GM23248 (cell line): ENCODE results near the gene SH3RF1. TPM values are rescaled to one million over a fixed set of nuclear protein-coding genes. Genes with fewer than 3 reads are reported as not detected.

Experiments
- DNase-seq: peaks from one replicate; pipeline ENCODE4 v3.0.0-alpha.2; 2015
- H2AFZ ChIP-seq: fragments of 200-600 bp; sonication (generic); 2 replicates; pipeline ENCODE4 v1.6.1; 2016; ENCODE audit warnings: antibody characterized with exemption
- H3F3A ChIP-seq: fragments of 200-600 bp; sonication (generic); 2 replicates; pipeline ENCODE4 v1.6.1; 2016; ENCODE audit warnings: mild to moderate bottlenecking, antibody characterized with exemption, mixed run types; ENCODE audit not compliant: insufficient read depth
- H3K27ac ChIP-seq: fragments of 200-600 bp; sonication (generic); 2 replicates; pipeline ENCODE4 v1.5.1; 2016; ENCODE audit warnings: mild to moderate bottlenecking
- H3K27me3 ChIP-seq: fragments of 200-600 bp; sonication (generic); replicated peaks from 2 replicates; pipeline ENCODE4 v1.6.1; 2016; ENCODE audit warnings: mild to moderate bottlenecking; ENCODE audit not compliant: insufficient read depth
- H3K36me3 ChIP-seq: fragments of 200-600 bp; sonication (generic); 2 replicates; pipeline ENCODE4 v1.6.1; 2016; ENCODE audit warnings: low read depth, mild to moderate bottlenecking
- H3K4me1 ChIP-seq: fragments of 200-600 bp; sonication (generic); 2 replicates; pipeline ENCODE4 v1.6.1; 2016; ENCODE audit warnings: mild to moderate bottlenecking; ENCODE audit not compliant: insufficient read depth
- H3K4me2 ChIP-seq: fragments of 200-600 bp; sonication (generic); one replicate; pipeline ENCODE4 v1.6.1; 2016; ENCODE audit warnings: mild to moderate bottlenecking; ENCODE audit not compliant: unreplicated experiment
- H3K4me3 ChIP-seq: fragments of 200-600 bp; sonication (generic); 2 replicates; pipeline ENCODE4 v1.5.1; 2016; ENCODE audit warnings: mild to moderate bottlenecking
- H3K79me2 ChIP-seq: fragments of 200-600 bp; sonication (generic); 2 replicates; pipeline ENCODE4 v1.6.1; 2016; ENCODE audit warnings: mild to moderate bottlenecking; ENCODE audit not compliant: insufficient read depth
- H3K9ac ChIP-seq: fragments of 200-600 bp; sonication (generic); 2 replicates; pipeline ENCODE4 v1.6.1; 2016; ENCODE audit warnings: mild to moderate bottlenecking
- H3K9me2 ChIP-seq: fragments of 200-600 bp; sonication (generic); 2 replicates; pipeline ENCODE4 v1.6.1; 2016; ENCODE audit warnings: mixed run types, mild to moderate bottlenecking, moderate library complexity; ENCODE audit not compliant: insufficient read depth
- H3K9me3 ChIP-seq: fragments of 200-600 bp; sonication (generic); one replicate; pipeline ENCODE4 v1.6.1; 2017; ENCODE audit warnings: low read depth
- H4K20me1 ChIP-seq: fragments of 200-600 bp; sonication (generic); 2 replicates; pipeline ENCODE4 v1.6.0; 2016; ENCODE audit not compliant: insufficient read depth
- EZH2 ChIP-seq: fragments of 200-600 bp; sonication (generic); IDR thresholded peaks from 2 replicates; pipeline ENCODE4 v1.6.1; 2018; ENCODE audit warnings: antibody characterized with exemption, mild to moderate bottlenecking; ENCODE audit not compliant: insufficient read depth, poor library complexity, severe bottlenecking
- EZH2phosphoT487 ChIP-seq: fragments of 200-600 bp; sonication (generic); IDR thresholded peaks from 2 replicates; pipeline ENCODE4 v1.6.1; 2018; ENCODE audit warnings: antibody characterized with exemption, moderate library complexity, mild to moderate bottlenecking, low read depth; ENCODE audit not compliant: insufficient read depth
- WGBS, 2 experiments: methylation state at CpG; one replicate each; pipeline ENCODE4 v1.1.6; 2015 to 2017; ENCODE audit warnings: low lambda C conversion rate in 2 of 2, low coverage in 1 of 2; ENCODE audit errors: missing lambda C conversion rate in 2 of 2; 5-methylcytosine and 5-hydroxymethylcytosine counted together
- in situ Hi-C: fragments of 300-500 bp; cut with MboI; formaldehyde crosslinking; loops from 2 replicates; pipeline ENCODE4 v1.15.0; 2020
- polyA plus RNA-seq: library from polyadenylated mRNA; unstranded; fragments of >200 nt; fragmentation: Nextera tagmentation; extraction: Ambion mirVana; gene quantifications from 2 replicates; pipeline ENCODE4 v1.2.1, GENCODE V29; 2016
- total RNA-seq: library from RNA; depleted of rRNA; stranded (reverse); fragments of >200 nt; shearing (Covaris generic); gene quantifications from 2 replicates; pipeline ENCODE4 v1.2.3, GENCODE V29; 2014; rRNA removed

SH3RF1 gene
- total RNA-seq (24.9 and 28.3 TPM in 2 replicates), polyA plus RNA-seq (53.8 and 55.5 TPM in 2 replicates)

- Histone ChIP-seq H3K9me2 (no peaks in the 10 kb centered on the region), H2AFZ (peak within 1 kb of the TSS; percentile 67), H3K4me3 (peak within 1 kb of the TSS; percentile 89), H3K9ac (peak within 1 kb of the TSS; percentile 92), H4K20me1 (peaks cover 2% of the 10 kb centered on the region), H3K27me3 (no peaks in the 10 kb centered on the region), H3K27ac (peak within 1 kb of the TSS; percentile 79), H3K9me3 (no peaks in the 10 kb centered on the region), H3K4me1 (peaks cover 35% of the 10 kb centered on the region), H3K4me2 (peak within 1 kb of the TSS; percentile 91), H3F3A (peaks cover 47% of the 10 kb centered on the region), H3K36me3 (0 out of 2 replicates have a peak, but pooled peaks cover 2% of the 10 kb centered on the region), H3K79me2 (peaks cover 46% of the 10 kb centered on the region)
- DNase-seq: peak; percentile 95
- WGBS, 2 experiments: 1% methylated on average over 50 to 62 of the region's 110 CpGs
- in situ Hi-C loops: loop anchor here (10.0 kb wide), 1 partner anchor 184 kb away; no protein-coding TSS in a partner anchor
- no peak for TF ChIP-seq EZH2phosphoT487
- TF ChIP-seq EZH2: no peak
Measured at GRCh38 chr4:169270810-169271691, at the start of gene SH3RF1. SH3RF1 (minus strand) TSS chr4:169270956; CDS start chr4:169269212, 1,744 bp downstream.

GRCh38 chr4:169315530-169316343 is 45.0 kb upstream of the SH3RF1 start:
- H3K4me2 ChIP-seq: peak overlapping the region; percentile 47
- 52% methylated on average over 5 of the region's 5 CpGs for WGBS, 2 experiments

GRCh38 chr4:169314906-169315305 is 44.1 kb upstream of the SH3RF1 start:
- H4K20me1 ChIP-seq: no peaks in the 10 kb centered on the region
- H3K79me2 ChIP-seq: no peaks in the 10 kb centered on the region
- DNase-seq: peak; percentile 58
- H3K4me2 ChIP-seq: peak overlapping the region; percentile 47
- H3K9me2 ChIP-seq: no peaks in the 10 kb centered on the region
- H3K4me1 ChIP-seq: peaks cover 19% of the 10 kb centered on the region
- no peak for TF ChIP-seq EZH2
- no peak for TF ChIP-seq EZH2phosphoT487
- 0 out of 2 replicates have a peak overlapping the region, but pooled peaks have one; percentile 13 for H3K4me3 ChIP-seq
- peaks cover 14% of the 10 kb centered on the region for H3F3A ChIP-seq
- no peak overlapping the region for H2AFZ ChIP-seq
- no peaks in the 10 kb centered on the region for H3K36me3 ChIP-seq
- H3K27me3 ChIP-seq: no peaks in the 10 kb centered on the region
- 5 to 8% methylated on average over 8 of the region's 8 CpGs for WGBS, 2 experiments
- in situ Hi-C loops: no loop called here
- H3K27ac ChIP-seq: no peak overlapping the region
- no peaks in the 10 kb centered on the region for H3K9me3 ChIP-seq
- H3K9ac ChIP-seq: no peak overlapping the region

More at GRCh38 chr4:169315530-169316343, 45.0 kb upstream of the SH3RF1 start:
- no peak for TF ChIP-seq EZH2phosphoT487
- no peak for TF ChIP-seq EZH2
- Histone ChIP-seq H3K9ac (no peak overlapping the region), H3F3A (peaks cover 14% of the 10 kb centered on the region), H3K9me3 (no peaks in the 10 kb centered on the region), H3K9me2 (no peaks in the 10 kb centered on the region), H3K4me3 (no peak overlapping the region), H3K4me1 (peaks cover 19% of the 10 kb centered on the region), H3K27ac (no peak overlapping the region), H2AFZ (no peak overlapping the region), H3K79me2 (no peaks in the 10 kb centered on the region), H4K20me1 (no peaks in the 10 kb centered on the region), H3K27me3 (no peaks in the 10 kb centered on the region), H3K36me3 (no peaks in the 10 kb centered on the region)
- peak; percentile 47 for DNase-seq
- in situ Hi-C loops: no loop called here

GRCh38 chr4:169313732-169314131 is 43.0 kb upstream of the SH3RF1 start:
- H3K9me3 ChIP-seq: no peaks in the 10 kb centered on the region
- in situ Hi-C loops: no loop called here
- no peak overlapping the region for H2AFZ ChIP-seq
- H3K79me2 ChIP-seq: no peaks in the 10 kb centered on the region
- no peak overlapping the region for H3K4me3 ChIP-seq
- no peaks in the 10 kb centered on the region for H3K9me2 ChIP-seq
- H3K36me3 ChIP-seq: no peaks in the 10 kb centered on the region
- no peak overlapping the region for H3K27ac ChIP-seq
- no peak for DNase-seq
- H3F3A ChIP-seq: peaks cover 14% of the 10 kb centered on the region
- no peaks in the 10 kb centered on the region for H4K20me1 ChIP-seq
- TF ChIP-seq EZH2phosphoT487: no peak
- TF ChIP-seq EZH2: no peak
- no peaks in the 10 kb centered on the region for H3K27me3 ChIP-seq
- 97 to 98% methylated on average over 2 of the region's 2 CpGs for WGBS, 2 experiments
- H3K4me2 ChIP-seq: no peak overlapping the region
- peaks cover 19% of the 10 kb centered on the region for H3K4me1 ChIP-seq
- H3K9ac ChIP-seq: no peak overlapping the region
